AG10803 (cell line): ENCODE data around the gene CDCP1.

Experiments
- DNase-seq: peaks from one replicate; pipeline ENCODE4 v3.0.0; 2010; ENCODE audit warnings: low read depth
- H3K4me3 ChIP-seq: 2 replicates; pipeline ENCODE4 v1.5.1; 2011; ENCODE audit warnings: mild to moderate bottlenecking, low read length, control low read depth
- CTCF ChIP-seq: conservative IDR thresholded peaks from 2 replicates; pipeline ENCODE4 v1.5.1; 2011; ENCODE audit warnings: mild to moderate bottlenecking, low read length, control low read depth, inconsistent platforms

CDCP1 gene

GRCh38 chr3:45109771-45110508, 36.2 kb downstream of the CDCP1 start:
- DNase-seq, result no peak
- H3K4me3 ChIP-seq, result no peak overlapping the region
- TF ChIP-seq CTCF, result no peak

GRCh38 chr3:45106874-45107273, 39.3 kb downstream of the CDCP1 start:
- no peak overlapping the region for H3K4me3 ChIP-seq
- no peak for TF ChIP-seq CTCF
- DNase-seq, result no peak

- no peak overlapping the region for H3K4me3 ChIP-seq
- no peak for TF ChIP-seq CTCF
- peak; percentile 92 for DNase-seq
These were observed 40.1 kb downstream of the CDCP1 start for GRCh38 chr3:45105855-45106671.

- TF ChIP-seq CTCF, result no peak
- H3K4me3 ChIP-seq, result no peak overlapping the region
- peak; percentile 80 for DNase-seq
These were observed 41.2 kb downstream of the CDCP1 start for GRCh38 chr3:45104715-45105711.

GRCh38 chr3:45103753-45104714, 42.1 kb downstream of the CDCP1 start:
- H3K4me3 ChIP-seq, result no peak overlapping the region
- no peak for TF ChIP-seq CTCF
- no peak for DNase-seq

GRCh38 chr3:45103334-45103733, 42.8 kb downstream of the CDCP1 start:
- DNase-seq, result no peak
- no peak for TF ChIP-seq CTCF

More at GRCh38 chr3:45103334-45103733, 42.8 kb downstream of the CDCP1 start:
- H3K4me3 ChIP-seq, result no peak overlapping the region
